Caco-2 (cell line): ENCODE results near the gene WDR72. TPM values are rescaled to one million over a fixed set of nuclear protein-coding genes. Genes with fewer than 3 reads are reported as not detected.

ENCODE experiments used
- BruUV-seq: library from RNA; stranded (reverse); fragments of 400-500 nt; replicated peaks from 2 replicates; lab custom pipeline; 2021; lab: Mats Ljungman, UMichigan
- CTCF ChIA-PET: fragments of 300-600 bp; sonication (Branson Sonifier 250); formaldehyde crosslinking; loops from one replicate; lab custom pipeline; 2022; ENCODE audit warnings: antibody characterized with exemption; lab: Charles Lee
- POLR2A ChIA-PET: fragments of 300-600 bp; sonication (Branson Sonifier 250); formaldehyde crosslinking; loops from one replicate; lab custom pipeline; 2022; ENCODE audit warnings: antibody characterized with exemption; lab: Charles Lee
- DNase-seq, 2 experiments: peaks; one replicate each; pipeline versions ENCODE4 v3.0.0 to v3.0.0-alpha.2; 2020 to 2022
- H3K27me3 ChIP-seq: replicated peaks from 2 replicates; pipeline ENCODE4 v1.6.0; 2011; ENCODE audit warnings: low read length; ENCODE audit not compliant: control insufficient read depth, insufficient read depth
- H3K36me3 ChIP-seq: 2 replicates; pipeline ENCODE4 v1.5.1; 2011; ENCODE audit warnings: low read length; ENCODE audit not compliant: control insufficient read depth, insufficient read depth
- H3K4me1 ChIP-seq: fragments of 250-450 bp; sonication (Bioruptor Pico); 2 replicates; pipeline ENCODE4 v1.5.1; 2020; ENCODE audit warnings: mild to moderate bottlenecking
- H3K4me3 ChIP-seq: 2 replicates; pipeline ENCODE4 v1.5.1; 2011; ENCODE audit warnings: low read depth, mild to moderate bottlenecking, control low read depth, low read length
- H3K9me3 ChIP-seq: fragments of 250-450 bp; sonication (Bioruptor Pico); 2 replicates; pipeline ENCODE4 v1.5.1; 2020; ENCODE audit warnings: mild to moderate bottlenecking, moderate library complexity
- H3K27ac Mint-ChIP-seq: one replicate; pipeline ENCODE4 v1.8.0; 2022; ENCODE audit warnings: mixed read lengths; ENCODE audit not compliant: unreplicated experiment
- H3K27me3 Mint-ChIP-seq: one replicate; pipeline ENCODE4 v1.8.0; 2022; ENCODE audit warnings: mixed read lengths; ENCODE audit not compliant: insufficient read depth, unreplicated experiment
- H3K36me3 Mint-ChIP-seq: one replicate; pipeline ENCODE4 v1.8.0; 2022; ENCODE audit warnings: mild to moderate bottlenecking, mixed read lengths; ENCODE audit not compliant: insufficient read depth, unreplicated experiment
- H3K4me1 Mint-ChIP-seq: one replicate; pipeline ENCODE4 v1.8.0; 2022; ENCODE audit warnings: low read depth, mixed read lengths; ENCODE audit not compliant: unreplicated experiment
- H3K4me3 Mint-ChIP-seq: one replicate; pipeline ENCODE4 v1.8.0; 2022; ENCODE audit warnings: mild to moderate bottlenecking, moderate library complexity, mixed read lengths; ENCODE audit not compliant: unreplicated experiment
- H3K9me3 Mint-ChIP-seq: one replicate; pipeline ENCODE4 v1.8.0; 2022; ENCODE audit warnings: mixed read lengths; ENCODE audit not compliant: unreplicated experiment
- intact Hi-C: fragments of 100-400 bp; cut with micrococcal nuclease; formaldehyde crosslinking; loops from one replicate; pipeline ENCODE4 v1.10.0; 2022; ENCODE audit not compliant: unreplicated experiment
- total RNA-seq: library from RNA; stranded (reverse); gene quantifications from 2 replicates; pipeline ENCODE4 v1.2.3, GENCODE V29; 2022
- TF ChIP-seq, protein P1 (sequence below), 2 experiments: fragments of 200-600 bp in 1 of 2; IDR thresholded peaks; 1 replicate in 1 of 2; 2 replicates in 1 of 2; pipeline versions ENCODE4 v1.5.1 to v1.8.0; 2011 to 2022; ENCODE audit warnings: antibody characterized with exemption in 1 of 2, control low read depth in 1 of 2, inconsistent platforms in 1 of 2, low read depth in 1 of 2, low read length in 1 of 2, mild to moderate bottlenecking in 1 of 2, moderate library complexity in 1 of 2; ENCODE audit not compliant: insufficient read depth in 1 of 2, severe bottlenecking in 1 of 2, unreplicated experiment in 1 of 2

WDR72 gene
- total RNA-seq, 1 experiment from 2014 or later, result 11.2 TPM

DNA sequence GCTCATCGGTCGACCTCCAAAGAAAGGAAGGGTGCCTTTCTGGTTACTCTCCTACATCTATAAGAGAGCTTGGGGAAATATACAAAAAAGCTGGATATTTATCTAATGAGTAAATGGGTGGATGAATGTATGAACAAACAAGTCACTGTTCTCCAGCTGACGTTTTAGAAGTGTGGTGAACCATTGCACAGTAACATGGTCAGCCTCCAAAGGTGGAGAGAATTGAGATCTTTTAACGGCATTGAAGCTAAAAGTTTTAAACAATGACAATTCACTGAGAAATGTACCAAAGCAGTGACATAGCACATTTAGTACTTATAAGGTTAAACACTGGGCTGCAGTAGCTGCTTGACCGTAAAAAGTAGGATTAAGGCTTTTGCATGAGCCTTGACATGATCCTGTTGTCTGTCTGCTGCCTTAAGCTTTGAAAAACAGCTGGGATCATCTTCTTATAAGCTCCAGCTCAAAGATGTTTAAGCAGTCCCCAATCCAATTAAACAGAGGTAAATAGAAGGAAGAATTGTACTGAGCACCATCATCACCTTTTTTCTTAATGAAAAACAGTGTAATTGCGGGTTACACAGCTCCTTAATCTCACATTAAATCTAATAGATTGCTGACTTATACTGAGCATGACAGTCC lies 222.9 kb downstream of the WDR72 start:
- Histone ChIP-seq H3K36me3 (no peaks in the 10 kb centered on the region), H3K4me3 (no peak overlapping the region), H3K9me3 (no peaks in the 10 kb centered on the region), H3K27me3 (no peaks in the 10 kb centered on the region), H3K4me1 (no peaks in the 10 kb centered on the region)
- Mint-ChIP-seq H3K36me3 (no peaks in the 10 kb centered on the region), H3K9me3 (no peaks in the 10 kb centered on the region), H3K27ac (no peak overlapping the region), H3K27me3 (no peaks in the 10 kb centered on the region), H3K4me3 (no peak overlapping the region), H3K4me1 (peaks cover 6% of the 10 kb centered on the region)
- intact Hi-C loops, result no loop called here
- POLR2A ChIA-PET, result no interaction called here
- DNase-seq, result no peak
- BruUV-seq, result no TSS peak
- TF ChIP-seq, protein P1, sequence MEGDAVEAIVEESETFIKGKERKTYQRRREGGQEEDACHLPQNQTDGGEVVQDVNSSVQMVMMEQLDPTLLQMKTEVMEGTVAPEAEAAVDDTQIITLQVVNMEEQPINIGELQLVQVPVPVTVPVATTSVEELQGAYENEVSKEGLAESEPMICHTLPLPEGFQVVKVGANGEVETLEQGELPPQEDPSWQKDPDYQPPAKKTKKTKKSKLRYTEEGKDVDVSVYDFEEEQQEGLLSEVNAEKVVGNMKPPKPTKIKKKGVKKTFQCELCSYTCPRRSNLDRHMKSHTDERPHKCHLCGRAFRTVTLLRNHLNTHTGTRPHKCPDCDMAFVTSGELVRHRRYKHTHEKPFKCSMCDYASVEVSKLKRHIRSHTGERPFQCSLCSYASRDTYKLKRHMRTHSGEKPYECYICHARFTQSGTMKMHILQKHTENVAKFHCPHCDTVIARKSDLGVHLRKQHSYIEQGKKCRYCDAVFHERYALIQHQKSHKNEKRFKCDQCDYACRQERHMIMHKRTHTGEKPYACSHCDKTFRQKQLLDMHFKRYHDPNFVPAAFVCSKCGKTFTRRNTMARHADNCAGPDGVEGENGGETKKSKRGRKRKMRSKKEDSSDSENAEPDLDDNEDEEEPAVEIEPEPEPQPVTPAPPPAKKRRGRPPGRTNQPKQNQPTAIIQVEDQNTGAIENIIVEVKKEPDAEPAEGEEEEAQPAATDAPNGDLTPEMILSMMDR (IDR thresholded peaks at IDR 0.05; ENCODE audit: insufficient read depth in 1 of 2, low read depth in 1 of 2, low read length in 1 of 2, severe bottlenecking in 1 of 2, unreplicated experiment in 1 of 2), result no peak
- CTCF ChIA-PET, result interaction anchor here (0.7 kb wide), 1 partner anchor 18 kb away, joined by 3 read pairs; no protein-coding TSS in a partner anchor

DNA sequence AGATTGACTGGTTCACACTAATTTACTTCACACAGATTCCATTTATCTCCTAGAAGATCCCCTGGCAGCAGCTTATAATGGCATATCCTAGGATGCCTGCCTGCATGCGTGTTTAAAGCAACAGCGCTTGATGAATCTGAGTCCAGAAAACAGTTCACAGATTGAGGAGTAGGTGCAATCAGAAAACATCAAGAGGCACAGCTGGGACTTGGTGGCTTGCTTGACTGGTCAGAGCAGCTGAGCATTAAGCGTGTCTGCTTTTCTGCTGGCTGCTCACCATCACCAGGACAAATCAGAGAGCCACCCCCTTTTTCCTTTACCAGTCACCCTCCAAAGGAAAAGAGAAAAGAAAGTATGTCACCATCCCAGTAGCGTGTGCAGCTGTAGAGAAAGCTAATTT lies 223.6 kb downstream of the WDR72 start:
- Mint-ChIP-seq H3K27ac (no peak overlapping the region), H3K27me3 (no peaks in the 10 kb centered on the region), H3K9me3 (no peaks in the 10 kb centered on the region), H3K4me3 (no peak overlapping the region), H3K36me3 (no peaks in the 10 kb centered on the region), H3K4me1 (peaks cover 6% of the 10 kb centered on the region)
- Histone ChIP-seq H3K4me3 (no peak overlapping the region), H3K27me3 (no peaks in the 10 kb centered on the region), H3K36me3 (no peaks in the 10 kb centered on the region), H3K4me1 (no peaks in the 10 kb centered on the region), H3K9me3 (no peaks in the 10 kb centered on the region)
- no TSS peak for BruUV-seq
- POLR2A ChIA-PET, result no interaction called here
- intact Hi-C loops, result no loop called here
- DNase-seq, result no peak
- CTCF ChIA-PET, result no interaction called here
- TF ChIP-seq, protein P1 (IDR thresholded peaks at IDR 0.05; ENCODE audit: insufficient read depth in 1 of 2, low read depth in 1 of 2, low read length in 1 of 2, severe bottlenecking in 1 of 2, unreplicated experiment in 1 of 2), result no peak

DNA sequence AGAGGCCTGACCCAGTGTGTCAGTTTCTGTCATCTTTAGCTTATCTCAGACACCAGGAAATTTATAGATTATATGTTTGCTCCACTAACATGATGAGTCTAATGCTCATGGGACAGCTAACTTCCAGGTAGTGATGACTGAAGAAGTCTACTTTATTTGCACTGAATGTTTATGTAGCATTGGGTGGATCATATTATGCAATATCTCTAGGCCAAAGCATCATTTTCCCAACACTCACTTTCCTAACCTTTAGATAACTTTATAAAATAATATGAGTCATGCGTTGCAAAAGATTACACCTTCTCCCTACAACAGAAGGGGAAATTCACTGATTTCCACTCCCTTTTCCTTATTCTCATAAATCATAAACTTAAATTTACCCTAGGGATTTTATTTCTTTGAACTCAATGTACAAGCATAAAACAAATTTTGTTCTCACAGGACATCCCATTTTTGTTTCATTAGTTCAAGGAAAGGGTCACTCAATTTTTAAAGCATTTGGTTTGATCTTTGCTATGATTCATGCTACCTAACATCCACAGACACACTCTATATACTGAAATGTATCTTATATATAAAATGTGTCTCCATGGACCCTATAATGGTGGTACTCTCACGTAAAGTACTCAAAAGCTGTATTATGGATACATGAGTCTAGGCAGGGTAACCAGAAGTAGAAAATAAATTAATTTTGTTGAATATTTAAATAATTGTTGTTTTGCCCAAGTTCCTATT lies 225.2 kb downstream of the WDR72 start:
- TF ChIP-seq, protein P1 (IDR thresholded peaks at IDR 0.05; ENCODE audit: insufficient read depth in 1 of 2, low read depth in 1 of 2, low read length in 1 of 2, severe bottlenecking in 1 of 2, unreplicated experiment in 1 of 2), result no peak
- BruUV-seq, result no TSS peak
- POLR2A ChIA-PET, result no interaction called here
- Histone ChIP-seq H3K9me3 (no peaks in the 10 kb centered on the region), H3K27me3 (no peaks in the 10 kb centered on the region), H3K4me3 (no peak overlapping the region), H3K36me3 (no peaks in the 10 kb centered on the region), H3K4me1 (no peaks in the 10 kb centered on the region)
- intact Hi-C loops, result no loop called here
- no peak for DNase-seq
- no peaks in the 10 kb centered on the region for H3K36me3 Mint-ChIP-seq
- H3K27ac Mint-ChIP-seq, result no peak overlapping the region
- peaks cover 4% of the 10 kb centered on the region for H3K27me3 Mint-ChIP-seq
- H3K4me3 Mint-ChIP-seq, result no peak overlapping the region
- H3K4me1 Mint-ChIP-seq, result peaks cover 2% of the 10 kb centered on the region
- CTCF ChIA-PET, result no interaction called here
- H3K9me3 Mint-ChIP-seq, result no peaks in the 10 kb centered on the region
